ENCODE data around the gene RFX2. TPM values are rescaled to one million over a fixed set of nuclear protein-coding genes. Genes with fewer than 3 reads are reported as not detected.

The RFX2 gene
- total and polyA plus RNA-seq, 9 of the 15 experiments (the other 6 are each of a cell fraction or from before 2014, with no cell fraction given) = 3.6 to 18.7 (median 8.7) TPM

DNA sequence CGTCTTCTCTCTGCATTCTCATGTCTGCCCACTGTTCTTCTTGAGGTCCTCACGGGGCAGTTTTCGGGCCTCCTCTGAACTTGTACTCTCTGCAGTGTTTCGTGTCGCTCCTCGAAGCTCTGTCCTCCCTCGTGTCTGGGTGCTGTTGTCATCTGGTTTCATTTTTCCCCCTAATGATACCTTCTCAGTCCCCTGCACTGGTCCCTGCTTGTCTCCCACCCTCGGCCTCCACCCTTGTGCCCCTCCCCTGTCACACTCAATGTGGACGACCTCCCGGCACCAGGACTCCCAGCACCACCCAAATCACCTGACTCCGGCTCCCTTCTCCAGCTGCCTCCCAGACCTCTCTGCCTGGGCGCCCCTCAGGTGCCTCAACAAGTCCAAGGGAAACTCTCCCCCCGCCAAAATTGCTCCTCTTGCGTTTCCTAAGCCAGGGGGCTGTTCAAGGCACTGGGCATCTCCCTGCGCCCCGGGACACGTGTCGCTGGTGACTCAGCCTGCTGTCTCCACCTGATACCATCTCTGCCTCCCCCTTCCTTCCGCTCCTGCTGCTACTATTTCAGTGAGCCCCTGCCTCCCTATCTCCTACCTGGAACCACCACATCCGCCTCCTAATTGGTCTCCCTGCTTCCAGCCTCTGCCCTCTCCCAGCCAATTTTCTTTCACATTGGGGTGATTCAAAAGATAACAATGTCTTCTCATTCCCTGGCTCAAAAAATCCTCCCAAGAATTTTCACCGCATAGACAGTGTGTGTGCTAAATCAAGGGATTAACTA, 49.5 kb downstream of the RFX2 start (continued):
- TF ChIP-seq, protein P1, sequence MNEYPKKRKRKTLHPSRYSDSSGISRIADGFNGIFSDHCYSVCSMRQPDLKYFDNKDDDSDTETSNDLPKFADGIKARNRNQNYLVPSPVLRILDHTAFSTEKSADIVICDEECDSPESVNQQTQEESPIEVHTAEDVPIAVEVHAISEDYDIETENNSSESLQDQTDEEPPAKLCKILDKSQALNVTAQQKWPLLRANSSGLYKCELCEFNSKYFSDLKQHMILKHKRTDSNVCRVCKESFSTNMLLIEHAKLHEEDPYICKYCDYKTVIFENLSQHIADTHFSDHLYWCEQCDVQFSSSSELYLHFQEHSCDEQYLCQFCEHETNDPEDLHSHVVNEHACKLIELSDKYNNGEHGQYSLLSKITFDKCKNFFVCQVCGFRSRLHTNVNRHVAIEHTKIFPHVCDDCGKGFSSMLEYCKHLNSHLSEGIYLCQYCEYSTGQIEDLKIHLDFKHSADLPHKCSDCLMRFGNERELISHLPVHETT (CRISPR knock-in tag; conservative IDR thresholded peaks at IDR 0.05 in 1 of 2, IDR thresholded peaks at IDR 0.05 in 1 of 2) = peak in 1 of 2 experiments; percentile 66; a peak in 2 of 4 replicates
- TF ChIP-seq, protein P2, sequence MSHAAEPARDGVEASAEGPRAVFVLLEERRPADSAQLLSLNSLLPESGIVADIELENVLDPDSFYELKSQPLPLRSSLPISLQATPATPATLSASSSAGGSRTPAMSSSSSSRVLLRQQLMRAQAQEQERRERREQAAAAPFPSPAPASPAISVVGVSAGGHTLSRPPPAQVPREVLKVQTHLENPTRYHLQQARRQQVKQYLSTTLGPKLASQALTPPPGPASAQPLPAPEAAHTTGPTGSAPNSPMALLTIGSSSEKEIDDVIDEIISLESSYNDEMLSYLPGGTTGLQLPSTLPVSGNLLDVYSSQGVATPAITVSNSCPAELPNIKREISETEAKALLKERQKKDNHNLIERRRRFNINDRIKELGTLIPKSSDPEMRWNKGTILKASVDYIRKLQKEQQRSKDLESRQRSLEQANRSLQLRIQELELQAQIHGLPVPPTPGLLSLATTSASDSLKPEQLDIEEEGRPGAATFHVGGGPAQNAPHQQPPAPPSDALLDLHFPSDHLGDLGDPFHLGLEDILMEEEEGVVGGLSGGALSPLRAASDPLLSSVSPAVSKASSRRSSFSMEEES (CRISPR knock-in tag; IDR thresholded peaks at IDR 0.05) = no peak
- peak; percentile 72 to 89; a peak in 2 of 4 replicates for TF ChIP-seq ARNT (IDR thresholded peaks at IDR 0.05)
- peak; percentile 82; the same call in 1 of the 2 replicates for TF ChIP-seq NCOA1 (IDR thresholded peaks at IDR 0.05; ENCODE audit: low read depth)
- TF ChIP-seq SMAD3 (CRISPR knock-in tag; conservative IDR thresholded peaks at IDR 0.05) = no peak
- no peak for TF ChIP-seq KAT8 (IDR thresholded peaks at IDR 0.05; ENCODE audit: low read depth)
- no peak; the same call in 1 of the 2 replicates for TF ChIP-seq ZNF24 (IDR thresholded peaks at IDR 0.05)
- no peak for TF ChIP-seq BMI1 (IDR thresholded peaks at IDR 0.05; ENCODE audit: low read length)
- TF ChIP-seq BRD4 (IDR thresholded peaks at IDR 0.05) = no peak
- TF ChIP-seq MEF2D (tag; conservative IDR thresholded peaks at IDR 0.05; ENCODE audit: low read depth) = peak; percentile 94
- TF ChIP-seq, protein P3, sequence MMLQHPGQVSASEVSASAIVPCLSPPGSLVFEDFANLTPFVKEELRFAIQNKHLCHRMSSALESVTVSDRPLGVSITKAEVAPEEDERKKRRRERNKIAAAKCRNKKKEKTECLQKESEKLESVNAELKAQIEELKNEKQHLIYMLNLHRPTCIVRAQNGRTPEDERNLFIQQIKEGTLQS (IDR thresholded peaks at IDR 0.05) = peak; percentile 98
- TF ChIP-seq, protein P3 (CRISPR knock-in tag; conservative IDR thresholded peaks at IDR 0.05) = peak; percentile 80
- peak; percentile 59; the same call in 1 of the 2 replicates for TF ChIP-seq SP1 (CRISPR knock-in tag; IDR thresholded peaks at IDR 0.05)
- TF ChIP-seq BRD9 (IDR thresholded peaks at IDR 0.05; ENCODE audit: low read depth, partially characterized antibody) = peak; percentile 78
- TF ChIP-seq, protein P4, sequence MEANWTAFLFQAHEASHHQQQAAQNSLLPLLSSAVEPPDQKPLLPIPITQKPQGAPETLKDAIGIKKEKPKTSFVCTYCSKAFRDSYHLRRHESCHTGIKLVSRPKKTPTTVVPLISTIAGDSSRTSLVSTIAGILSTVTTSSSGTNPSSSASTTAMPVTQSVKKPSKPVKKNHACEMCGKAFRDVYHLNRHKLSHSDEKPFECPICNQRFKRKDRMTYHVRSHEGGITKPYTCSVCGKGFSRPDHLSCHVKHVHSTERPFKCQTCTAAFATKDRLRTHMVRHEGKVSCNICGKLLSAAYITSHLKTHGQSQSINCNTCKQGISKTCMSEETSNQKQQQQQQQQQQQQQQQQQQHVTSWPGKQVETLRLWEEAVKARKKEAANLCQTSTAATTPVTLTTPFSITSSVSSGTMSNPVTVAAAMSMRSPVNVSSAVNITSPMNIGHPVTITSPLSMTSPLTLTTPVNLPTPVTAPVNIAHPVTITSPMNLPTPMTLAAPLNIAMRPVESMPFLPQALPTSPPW (CRISPR knock-in tag; IDR thresholded peaks at IDR 0.05) = peak; percentile 90
- TF ChIP-seq, protein P5, sequence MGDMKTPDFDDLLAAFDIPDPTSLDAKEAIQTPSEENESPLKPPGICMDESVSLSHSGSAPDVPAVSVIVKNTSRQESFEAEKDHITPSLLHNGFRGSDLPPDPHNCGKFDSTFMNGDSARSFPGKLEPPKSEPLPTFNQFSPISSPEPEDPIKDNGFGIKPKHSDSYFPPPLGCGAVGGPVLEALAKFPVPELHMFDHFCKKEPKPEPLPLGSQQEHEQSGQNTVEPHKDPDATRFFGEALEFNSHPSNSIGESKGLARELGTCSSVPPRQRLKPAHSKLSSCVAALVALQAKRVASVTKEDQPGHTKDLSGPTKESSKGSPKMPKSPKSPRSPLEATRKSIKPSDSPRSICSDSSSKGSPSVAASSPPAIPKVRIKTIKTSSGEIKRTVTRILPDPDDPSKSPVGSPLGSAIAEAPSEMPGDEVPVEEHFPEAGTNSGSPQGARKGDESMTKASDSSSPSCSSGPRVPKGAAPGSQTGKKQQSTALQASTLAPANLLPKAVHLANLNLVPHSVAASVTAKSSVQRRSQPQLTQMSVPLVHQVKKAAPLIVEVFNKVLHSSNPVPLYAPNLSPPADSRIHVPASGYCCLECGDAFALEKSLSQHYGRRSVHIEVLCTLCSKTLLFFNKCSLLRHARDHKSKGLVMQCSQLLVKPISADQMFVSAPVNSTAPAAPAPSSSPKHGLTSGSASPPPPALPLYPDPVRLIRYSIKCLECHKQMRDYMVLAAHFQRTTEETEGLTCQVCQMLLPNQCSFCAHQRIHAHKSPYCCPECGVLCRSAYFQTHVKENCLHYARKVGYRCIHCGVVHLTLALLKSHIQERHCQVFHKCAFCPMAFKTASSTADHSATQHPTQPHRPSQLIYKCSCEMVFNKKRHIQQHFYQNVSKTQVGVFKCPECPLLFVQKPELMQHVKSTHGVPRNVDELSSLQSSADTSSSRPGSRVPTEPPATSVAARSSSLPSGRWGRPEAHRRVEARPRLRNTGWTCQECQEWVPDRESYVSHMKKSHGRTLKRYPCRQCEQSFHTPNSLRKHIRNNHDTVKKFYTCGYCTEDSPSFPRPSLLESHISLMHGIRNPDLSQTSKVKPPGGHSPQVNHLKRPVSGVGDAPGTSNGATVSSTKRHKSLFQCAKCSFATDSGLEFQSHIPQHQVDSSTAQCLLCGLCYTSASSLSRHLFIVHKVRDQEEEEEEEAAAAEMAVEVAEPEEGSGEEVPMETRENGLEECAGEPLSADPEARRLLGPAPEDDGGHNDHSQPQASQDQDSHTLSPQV (IDR thresholded peaks at IDR 0.05) = peak; percentile 98
- peak; percentile 94 for TF ChIP-seq LEF1 (IDR thresholded peaks at IDR 0.05)
- peak; percentile 54 to 66 for TF ChIP-seq NRF1 (conservative IDR thresholded peaks at IDR 0.05 in 1 of 2, IDR thresholded peaks at IDR 0.05 in 1 of 2)
